GM10266 (cell line): ENCODE data around the gene BCL7A.
"Not testable (repeated sequence)": the region's sequence is repeated elsewhere in the genome, so short reads cannot be mapped to it uniquely, and the experiment has no call there.

Experiments used
- DNase-seq: peaks from one replicate; pipeline ENCODE4 v3.0.0; 2012; ENCODE audit errors: extremely low spot score
- CTCF ChIP-seq: IDR thresholded peaks from 2 replicates; pipeline ENCODE4 v1.5.1; 2012; ENCODE audit warnings: mild to moderate bottlenecking, low read depth; ENCODE audit not compliant: control insufficient read depth, insufficient read depth; ENCODE audit errors: missing control alignments

Gene BCL7A

GRCh38 chr12:122040579-122041386 lies 19.1 kb downstream of the BCL7A start:
- TF ChIP-seq CTCF = no peak
- no peak for DNase-seq

GRCh38 chr12:122041458-122041857 lies 19.8 kb downstream of the BCL7A start:
- DNase-seq = not testable (repeated sequence)

- DNase-seq = no peak
- TF ChIP-seq CTCF = no peak
These were observed 21.2 kb downstream of the BCL7A start for GRCh38 chr12:122042910-122043309.

- no peak for TF ChIP-seq CTCF
- DNase-seq = no peak
These were observed 21.8 kb downstream of the BCL7A start for GRCh38 chr12:122043476-122043875.

GRCh38 chr12:122045262-122045661 lies 23.6 kb downstream of the BCL7A start:
- DNase-seq = no peak
- no peak for TF ChIP-seq CTCF

- TF ChIP-seq CTCF = no peak
- DNase-seq = no peak
These were observed 24.5 kb downstream of the BCL7A start for GRCh38 chr12:122046145-122046544.

- no peak for TF ChIP-seq CTCF
- DNase-seq = no peak
These were observed 26.5 kb downstream of the BCL7A start for GRCh38 chr12:122048151-122048550.
